Esophagus squamous epithelium (tissue), 5 donors: ENCODE data around the gene WDR26. TPM values are rescaled to one million over a fixed set of nuclear protein-coding genes. Genes with fewer than 3 reads are reported as not detected.

Source experiments
- DNase-seq: peaks from one replicate; lab custom pipeline; 2025; lab: John Stamatoyannopoulos, UW
- H3K27ac ChIP-seq, 4 donors: fragments of 200-600 bp; sonication (generic); one replicate each; pipeline ENCODE4 v1.5.1; 2016 to 2019; ENCODE audit warnings: mild to moderate bottlenecking in 1 of 4
- H3K27me3 ChIP-seq, 4 donors: fragments of 200-600 bp; sonication (generic); 1 replicate in 3 of 4; 2 replicates in 1 of 4; pipeline versions ENCODE4 v1.5.1 to v1.6.0; 2017 to 2021; ENCODE audit warnings: antibody characterized with exemption in 1 of 4
- H3K36me3 ChIP-seq, 3 donors: fragments of 200-600 bp; sonication (generic); one replicate each; pipeline ENCODE4 v1.5.1; 2016 to 2019
- H3K4me1 ChIP-seq, 3 donors: fragments of 200-600 bp; sonication (generic); one replicate each; pipeline ENCODE4 v1.5.1; 2017 to 2019
- H3K4me3 ChIP-seq, 4 donors: fragments of 200-600 bp; sonication (generic); 1 replicate in 3 of 4; 2 replicates in 1 of 4; pipeline ENCODE4 v1.5.1; 2016 to 2019; ENCODE audit warnings: mild to moderate bottlenecking in 2 of 4, moderate library complexity in 1 of 4
- H3K9me3 ChIP-seq, 3 donors: fragments of 200-600 bp; sonication (generic); one replicate each; pipeline ENCODE4 v1.5.1; 2016 to 2019
- CTCF ChIP-seq, 6 experiments: fragments of 450-650 bp in 4 of 6; fragments of 200-600 bp in 2 of 6; sonication (generic) in 2 of 6; IDR thresholded peaks; one replicate each; pipeline ENCODE4 v1.5.1; 2016 to 2019; ENCODE audit warnings: antibody characterized with exemption in 6 of 6, mild to moderate bottlenecking in 4 of 6, moderate library complexity in 4 of 6
- POLR2A ChIP-seq, 4 donors: fragments of 450-650 bp; IDR thresholded peaks; one replicate each; pipeline ENCODE4 v1.6.1; 2017; ENCODE audit warnings: antibody characterized with exemption in 4 of 4, mild to moderate bottlenecking in 4 of 4, moderate library complexity in 3 of 4
- WGBS, 2 donors: methylation state at CpG; one replicate each; pipeline ENCODE4 v1.1.5; 2018; 5-methylcytosine and 5-hydroxymethylcytosine counted together
- intact Hi-C: fragments of 100-400 bp; cut with DNase I; formaldehyde crosslinking; loops from one replicate; pipeline ENCODE4 v1.15.0; 2022
- total RNA-seq, 4 donors: library from RNA; depleted of rRNA; stranded (reverse); fragments of >200 nt; gene quantifications; one replicate each; pipeline ENCODE4 v1.1.0, GENCODE V29; 2016
- donor health status: DM: yes; HTN: yes; CAD: no.

WDR26 gene
- total RNA-seq, 4 donors from 2014 or later = 38.3 to 111 (median 61.9) TPM

- intact Hi-C loops = no loop called here
- Histone ChIP-seq H3K27ac (no peak overlapping the region), H3K9me3 (no peaks in the 10 kb centered on the region), H3K4me1 (peaks cover 0 to 25% (median 3%) of the 10 kb centered on the region in 3 donors), H3K36me3 (peaks cover 0 to 99% (median 30%) of the 10 kb centered on the region in 3 donors), H3K27me3 (no peaks in the 10 kb centered on the region), H3K4me3 (no peak overlapping the region)
- WGBS, 2 donors = 88 to 89% methylated on average over 1 of the region's 1 CpG
- DNase-seq = no peak
- TF ChIP-seq POLR2A (IDR thresholded peaks at IDR 0.05) = no peak
- no peak for TF ChIP-seq CTCF (IDR thresholded peaks at IDR 0.05)
These were observed 22.8 kb downstream of the WDR26 start for GRCh38 chr1:224411766-224412165.

- TF ChIP-seq CTCF (IDR thresholded peaks at IDR 0.05) (no peak), POLR2A (IDR thresholded peaks at IDR 0.05) (no peak)
- 69 to 75% methylated on average over 1 of the region's 1 CpG for WGBS, 2 donors
- peaks cover 8 to 99% (median 22%) of the 10 kb centered on the region in 3 donors for H3K36me3 ChIP-seq
These were observed 26.4 kb downstream of the WDR26 start for GRCh38 chr1:224408294-224408590.

GRCh38 chr1:224407571-224408293 is 26.9 kb downstream of the WDR26 start:
- Histone ChIP-seq H3K4me3 (no peak overlapping the region), H3K36me3 (peaks cover 8 to 99% (median 22%) of the 10 kb centered on the region in 3 donors)
- DNase-seq = no peak

More at GRCh38 chr1:224408294-224408590, 26.4 kb downstream of the WDR26 start:
- intact Hi-C loops = no loop called here
- Histone ChIP-seq H3K4me1 (peaks cover 0 to 31% (median 3%) of the 10 kb centered on the region in 3 donors), H3K4me3 (no peak overlapping the region), H3K9me3 (no peaks in the 10 kb centered on the region), H3K27me3 (no peaks in the 10 kb centered on the region), H3K27ac (no peak overlapping the region)
- no peak for DNase-seq

GRCh38 chr1:224406216-224406615 is 28.4 kb downstream of the WDR26 start:
- no peak overlapping the region for H3K27ac ChIP-seq
- intact Hi-C loops = no loop called here
- no peak for DNase-seq
- H3K27me3 ChIP-seq = no peaks in the 10 kb centered on the region
- H3K36me3 ChIP-seq = peaks cover 8 to 99% (median 22%) of the 10 kb centered on the region in 3 donors
- no peak overlapping the region for H3K4me3 ChIP-seq
- H3K4me1 ChIP-seq = peaks cover 0 to 31% (median 3%) of the 10 kb centered on the region in 3 donors
- H3K9me3 ChIP-seq = no peaks in the 10 kb centered on the region
- TF ChIP-seq POLR2A (IDR thresholded peaks at IDR 0.05) (no peak), CTCF (IDR thresholded peaks at IDR 0.05) (no peak)

More at GRCh38 chr1:224407571-224408293, 26.9 kb downstream of the WDR26 start:
- intact Hi-C loops = no loop called here
- TF ChIP-seq POLR2A (IDR thresholded peaks at IDR 0.05) (no peak), CTCF (IDR thresholded peaks at IDR 0.05) (no peak)
- H3K9me3 ChIP-seq = no peaks in the 10 kb centered on the region
- H3K27me3 ChIP-seq = no peaks in the 10 kb centered on the region
- H3K4me1 ChIP-seq = peaks cover 0 to 31% (median 3%) of the 10 kb centered on the region in 3 donors
- 40 to 60% methylated on average over 7 of the region's 7 CpGs for WGBS, 2 donors
- no peak overlapping the region for H3K27ac ChIP-seq

- Histone ChIP-seq H3K27ac (no peak overlapping the region), H3K9me3 (no peaks in the 10 kb centered on the region), H3K4me1 (peaks cover 0 to 31% (median 3%) of the 10 kb centered on the region in 3 donors), H3K36me3 (peaks cover 8 to 99% (median 23%) of the 10 kb centered on the region in 3 donors), H3K27me3 (no peaks in the 10 kb centered on the region), H3K4me3 (no peak overlapping the region)
- TF ChIP-seq CTCF (IDR thresholded peaks at IDR 0.05) (no peak), POLR2A (IDR thresholded peaks at IDR 0.05) (no peak)
- DNase-seq = no peak
- 79 to 92% methylated on average over 2 of the region's 2 CpGs for WGBS, 2 donors
- intact Hi-C loops = no loop called here
These were observed 29.0 kb downstream of the WDR26 start for GRCh38 chr1:224405604-224405970.
